NCI-H1092 (cell line): ENCODE results near the gene TACC2.
"Not testable (repeated sequence)": the region's sequence is repeated elsewhere in the genome, so short reads cannot be mapped to it uniquely, and the experiment has no call there.

Source experiments
- DNase-seq: peaks from one replicate; lab custom pipeline; 2025; lab: John Stamatoyannopoulos, UW

TACC2 gene

DNA sequence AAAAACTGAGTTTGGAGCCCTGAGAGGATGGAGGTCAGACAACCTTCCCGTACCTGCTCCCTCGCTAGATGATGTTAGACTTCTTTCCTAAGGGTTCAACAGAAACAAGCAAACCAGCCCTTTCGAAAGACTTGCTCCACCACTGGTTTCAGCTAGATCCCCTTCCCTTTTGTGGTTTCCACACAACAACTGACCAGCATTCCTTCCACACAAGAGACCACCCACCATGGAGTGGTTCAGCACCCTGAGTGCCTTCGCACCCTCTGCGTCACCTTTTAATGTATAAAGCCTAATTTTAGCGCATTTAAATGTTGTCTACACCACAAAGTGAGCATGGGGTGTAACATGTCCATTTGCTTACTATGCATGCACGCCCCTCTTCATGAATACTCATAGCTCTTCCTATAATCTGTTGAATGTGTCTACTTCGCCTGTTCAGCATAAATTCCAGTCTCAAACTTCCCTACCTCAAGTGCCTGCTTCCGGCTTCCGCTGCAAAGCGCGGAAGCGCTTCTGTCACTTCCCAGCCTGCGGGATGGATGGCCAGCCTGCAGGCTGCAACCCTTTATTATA, 69.0 kb downstream of the TACC2 start:
- no peak for DNase-seq

DNA sequence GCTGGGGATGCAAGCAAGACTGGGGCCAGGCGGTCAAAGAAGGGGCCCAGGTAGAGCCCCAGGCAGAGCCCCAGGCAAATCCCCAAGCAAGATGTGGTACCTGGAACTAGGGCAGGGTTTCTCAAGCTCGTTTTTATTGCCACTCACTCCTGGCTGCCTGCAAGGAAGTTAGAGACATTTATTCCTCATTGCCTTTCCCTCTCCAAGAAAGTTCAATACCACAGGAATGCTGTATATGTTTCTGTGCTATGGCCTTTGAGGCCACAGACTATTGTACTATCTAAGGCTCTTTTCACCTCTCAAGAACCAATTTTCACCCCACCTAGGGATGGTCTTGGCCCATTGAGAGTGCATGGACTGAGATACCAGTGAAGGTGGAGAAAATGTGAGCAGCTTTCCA, 71.3 kb downstream of the TACC2 start:
- DNase-seq: no peak

DNA sequence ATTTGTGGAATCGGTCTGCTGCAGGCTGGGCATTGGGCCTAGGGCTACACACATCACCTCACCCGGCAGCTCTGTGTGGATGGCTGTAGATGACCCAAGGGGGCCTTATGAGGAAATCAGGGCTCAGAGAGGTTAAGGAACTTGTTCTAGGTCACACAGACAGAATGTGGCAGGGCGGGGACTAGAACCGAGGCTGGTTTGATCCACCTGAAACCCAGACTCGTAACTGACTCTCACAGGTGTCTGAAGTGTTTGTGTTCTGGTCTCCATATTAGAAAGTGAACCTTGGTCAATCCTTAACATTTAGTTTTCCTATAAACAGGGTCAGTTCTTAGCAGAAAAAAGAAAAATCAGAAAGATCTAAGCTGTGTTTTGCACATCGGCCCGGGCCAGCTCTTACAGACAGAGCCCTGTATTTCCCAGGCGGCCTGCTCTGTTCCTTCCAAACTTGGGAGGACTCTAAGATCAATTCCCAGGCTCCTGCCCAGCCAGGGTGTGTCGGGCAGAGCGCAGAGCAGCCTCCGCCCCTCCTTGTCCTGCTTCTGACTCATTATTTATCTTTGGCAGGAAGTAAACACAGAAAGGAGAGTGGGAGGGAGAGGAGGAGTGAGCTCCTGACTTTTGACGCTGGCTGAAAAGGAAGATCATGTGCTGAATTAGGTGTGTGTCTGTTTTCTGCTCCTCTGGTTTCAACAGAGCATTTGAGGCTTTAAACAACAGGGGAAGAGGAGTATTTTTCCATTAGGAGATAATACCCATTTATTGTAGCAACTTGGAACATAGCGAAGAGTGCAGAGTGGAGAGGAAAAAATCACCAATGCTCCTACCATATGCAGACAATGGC, 74.1 kb downstream of the TACC2 start:
- DNase-seq: no peak

DNA sequence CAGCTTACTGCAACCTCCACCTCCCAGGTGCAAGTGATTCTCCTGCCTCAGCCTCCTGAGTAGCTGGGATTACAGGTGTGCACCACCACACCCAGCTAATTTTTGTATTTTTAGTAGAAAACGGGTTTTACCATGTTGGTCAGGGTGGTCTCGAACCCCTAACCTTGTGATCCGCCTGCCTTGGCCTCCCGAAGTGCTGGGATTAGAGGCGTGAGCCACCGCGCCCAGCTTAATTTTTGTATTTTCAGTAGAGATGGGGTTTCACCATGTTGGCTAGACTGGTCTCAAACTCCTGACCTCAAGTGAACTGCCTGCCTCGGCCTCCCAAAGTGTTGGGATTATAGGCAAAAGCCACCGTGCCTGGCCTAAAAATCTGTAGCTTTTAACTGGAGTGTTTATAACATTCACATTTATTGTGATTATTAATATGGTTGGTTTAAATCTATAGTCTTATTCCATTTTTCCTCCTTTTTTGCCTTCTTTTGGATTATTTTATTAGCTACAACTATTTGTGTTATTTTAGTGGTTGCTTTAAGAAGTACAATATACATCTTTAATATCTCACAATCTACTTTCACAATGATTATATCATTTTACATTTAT, 77.5 kb downstream of the TACC2 start:
- DNase-seq: not testable (repeated sequence)

DNA sequence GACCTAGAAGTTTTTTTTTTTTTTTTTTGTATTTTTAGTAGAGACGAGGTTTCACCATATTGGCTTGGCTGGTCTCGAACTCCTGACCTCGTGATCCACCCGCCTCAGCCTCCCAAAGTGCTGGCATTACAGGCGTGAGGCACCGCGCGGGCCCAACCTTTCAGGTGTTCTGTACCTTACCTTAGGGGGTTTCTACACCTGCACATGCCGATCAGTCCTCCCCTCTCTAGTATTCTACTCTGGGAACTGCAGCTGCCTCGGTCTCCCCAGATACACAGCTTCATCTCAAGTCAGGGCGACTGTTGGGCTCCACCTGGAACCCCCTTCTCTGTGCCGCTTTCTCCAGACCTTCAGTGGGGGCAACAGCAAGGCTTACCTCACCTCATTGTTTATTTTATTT, 79.9 kb downstream of the TACC2 start:
- DNase-seq: no peak

DNA sequence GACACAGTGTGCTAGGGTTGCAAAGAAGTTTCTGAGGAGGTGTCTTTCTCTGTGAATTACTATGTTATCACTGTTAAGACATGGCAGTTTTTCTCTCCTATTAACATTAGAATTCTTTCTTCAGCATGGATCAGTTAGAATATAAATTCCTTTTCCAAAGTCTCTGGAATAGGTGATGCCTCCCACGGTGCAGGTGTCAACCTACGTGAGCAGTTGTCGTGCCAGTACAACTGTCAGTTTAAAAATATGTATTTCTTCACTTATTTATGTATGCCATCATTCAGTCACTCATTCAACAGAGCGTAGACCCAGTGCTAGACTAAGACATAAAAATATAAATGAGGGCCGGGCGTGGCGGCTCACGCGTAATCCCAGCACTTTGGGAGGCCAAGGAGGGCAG, 83.5 kb downstream of the TACC2 start:
- DNase-seq: no peak

DNA sequence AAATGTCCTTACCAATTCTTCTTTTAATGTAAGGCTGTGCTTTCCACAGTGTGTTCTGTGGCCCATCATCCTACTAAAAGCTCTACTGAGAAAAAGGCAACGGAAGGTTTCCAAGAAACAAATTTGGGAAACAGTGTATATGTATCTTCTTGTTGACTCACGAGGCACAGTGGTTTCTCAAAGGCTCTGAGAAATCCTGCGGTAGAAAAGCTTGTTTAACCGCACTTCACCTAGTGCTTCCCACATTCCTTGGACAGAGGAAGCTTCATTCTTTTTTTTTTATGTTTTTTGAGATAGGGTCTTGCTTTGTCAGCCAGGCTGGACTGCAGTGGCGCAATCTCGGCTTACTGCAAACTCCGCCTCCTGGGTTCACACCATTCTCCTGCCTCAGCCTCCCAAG, 84.5 kb downstream of the TACC2 start:
- DNase-seq: no peak

DNA sequence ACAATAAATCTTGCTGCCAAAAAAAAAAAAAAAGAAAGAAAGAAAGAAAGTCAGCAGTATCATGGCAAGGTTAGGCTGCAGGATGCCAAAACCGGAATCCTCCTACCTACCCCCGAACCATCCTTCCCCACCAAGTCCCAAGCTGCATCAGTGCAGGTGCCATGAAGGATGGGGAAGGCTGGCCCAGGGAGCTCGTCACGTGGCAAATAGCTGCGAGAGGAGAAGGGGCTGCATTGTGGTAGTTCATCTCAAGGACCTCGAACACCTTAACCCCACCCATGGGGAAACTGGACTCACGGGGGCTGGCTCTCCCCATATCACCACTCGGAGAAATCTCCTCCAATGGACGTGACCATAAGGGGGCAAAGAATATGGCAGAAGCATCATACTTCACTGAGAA, 86.2 kb downstream of the TACC2 start:
- no peak for DNase-seq

DNA sequence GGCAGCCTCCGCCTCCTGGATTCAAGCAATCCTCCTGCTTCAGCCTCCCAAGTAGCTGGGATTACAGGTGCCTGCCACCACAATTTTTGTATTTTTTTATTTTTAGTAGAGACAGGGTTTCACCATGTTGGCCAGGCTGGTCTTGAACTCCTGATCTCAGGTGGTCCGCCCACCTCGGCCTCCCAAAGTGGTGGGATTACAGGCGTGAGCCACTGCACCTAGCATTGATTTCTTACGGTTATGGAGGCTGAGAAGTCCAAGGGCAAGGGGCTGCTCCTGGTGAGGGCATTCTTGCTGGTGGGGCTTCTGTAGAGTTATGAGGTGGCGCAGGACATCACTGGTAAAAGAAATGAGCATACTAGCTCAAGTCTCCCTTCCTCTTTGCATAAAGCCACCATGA, 86.9 kb downstream of the TACC2 start:
- not testable (repeated sequence) for DNase-seq

DNA sequence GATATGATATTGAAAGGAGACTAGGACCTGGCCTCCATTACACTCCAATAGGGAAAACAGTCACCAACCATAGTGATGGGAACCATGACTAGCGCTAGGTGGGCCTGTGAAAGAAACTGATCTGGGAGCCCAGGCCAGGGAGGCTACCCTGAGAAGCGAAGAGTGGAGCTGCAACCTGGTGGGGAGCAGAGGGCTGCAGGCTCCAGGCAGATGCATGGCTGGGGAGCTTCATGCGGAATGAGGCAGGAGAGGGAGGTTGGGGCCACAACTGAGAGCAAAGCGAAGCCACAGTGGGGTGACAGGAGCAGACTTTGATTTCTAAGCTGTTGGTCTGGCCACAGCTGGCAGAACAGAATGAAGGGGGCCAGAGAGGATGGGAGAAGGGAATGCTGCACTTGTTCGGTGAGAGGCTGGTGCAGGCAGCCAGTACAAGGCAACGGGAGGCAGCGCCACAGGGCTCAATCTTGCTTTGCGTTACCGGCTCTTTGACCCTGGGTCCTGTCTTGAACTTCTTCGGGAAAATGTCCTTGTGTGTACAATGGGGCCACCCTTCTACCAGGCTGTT, 88.4 kb downstream of the TACC2 start:
- no peak for DNase-seq

DNA sequence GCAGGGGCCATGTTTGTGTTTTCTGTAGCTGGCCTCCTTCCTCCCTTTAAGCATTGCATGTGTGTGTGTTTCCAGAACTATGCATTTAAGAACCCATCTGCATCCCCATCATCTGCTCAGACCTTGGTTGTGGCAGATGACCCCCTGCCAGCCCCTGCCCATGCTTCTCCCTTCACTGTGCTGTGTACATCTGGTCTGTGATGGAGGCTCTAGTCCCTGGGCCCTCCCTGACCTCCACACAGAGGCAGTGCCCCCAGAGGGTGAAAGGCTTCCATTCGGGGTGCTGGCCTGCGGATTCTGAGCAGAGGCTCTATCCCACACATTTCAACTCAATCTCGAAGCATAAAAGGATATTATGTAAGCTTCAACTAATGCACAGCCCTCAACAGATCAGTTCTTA, 89.4 kb downstream of the TACC2 start:
- no peak for DNase-seq

DNA sequence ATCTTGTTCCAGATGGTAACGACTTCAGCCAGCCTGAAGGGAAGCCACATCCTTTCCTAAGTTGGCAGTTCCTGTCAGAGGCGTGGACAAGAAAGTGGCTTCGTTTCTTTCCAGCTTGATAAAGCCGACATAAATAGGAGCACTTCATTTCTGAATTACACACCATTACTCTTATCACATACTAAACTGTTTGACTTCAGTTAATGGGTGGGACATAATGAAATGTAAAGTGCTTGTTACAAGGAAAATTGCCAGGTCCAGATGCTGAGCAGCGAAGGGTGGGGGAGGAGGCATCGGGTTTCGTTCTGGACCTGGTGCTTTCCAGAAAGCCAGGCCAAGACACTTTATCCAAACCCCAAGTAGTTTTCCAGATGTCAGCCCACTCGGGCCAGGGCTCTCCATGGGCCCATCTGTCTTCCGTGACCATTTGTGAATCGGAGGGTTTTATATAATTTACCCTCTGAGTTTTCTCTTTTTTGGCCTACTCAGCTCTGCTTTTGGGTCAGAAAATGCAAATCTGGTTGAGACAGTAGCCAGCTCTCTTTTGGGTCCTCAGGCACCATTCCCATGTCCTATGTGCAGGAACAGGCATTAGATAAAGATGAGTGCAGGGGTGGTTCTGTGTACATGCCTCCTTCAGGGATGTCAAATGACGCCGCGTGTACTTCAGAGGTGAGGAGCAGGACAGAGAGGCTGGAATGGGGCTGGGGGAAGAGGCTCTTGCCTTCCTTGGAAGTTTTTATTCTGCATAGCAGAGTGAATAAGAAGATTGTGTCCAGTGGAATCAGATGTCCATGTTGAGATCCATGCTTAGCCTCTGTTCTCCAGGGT, 90.2 kb downstream of the TACC2 start:
- peak; percentile 10 for DNase-seq

DNA sequence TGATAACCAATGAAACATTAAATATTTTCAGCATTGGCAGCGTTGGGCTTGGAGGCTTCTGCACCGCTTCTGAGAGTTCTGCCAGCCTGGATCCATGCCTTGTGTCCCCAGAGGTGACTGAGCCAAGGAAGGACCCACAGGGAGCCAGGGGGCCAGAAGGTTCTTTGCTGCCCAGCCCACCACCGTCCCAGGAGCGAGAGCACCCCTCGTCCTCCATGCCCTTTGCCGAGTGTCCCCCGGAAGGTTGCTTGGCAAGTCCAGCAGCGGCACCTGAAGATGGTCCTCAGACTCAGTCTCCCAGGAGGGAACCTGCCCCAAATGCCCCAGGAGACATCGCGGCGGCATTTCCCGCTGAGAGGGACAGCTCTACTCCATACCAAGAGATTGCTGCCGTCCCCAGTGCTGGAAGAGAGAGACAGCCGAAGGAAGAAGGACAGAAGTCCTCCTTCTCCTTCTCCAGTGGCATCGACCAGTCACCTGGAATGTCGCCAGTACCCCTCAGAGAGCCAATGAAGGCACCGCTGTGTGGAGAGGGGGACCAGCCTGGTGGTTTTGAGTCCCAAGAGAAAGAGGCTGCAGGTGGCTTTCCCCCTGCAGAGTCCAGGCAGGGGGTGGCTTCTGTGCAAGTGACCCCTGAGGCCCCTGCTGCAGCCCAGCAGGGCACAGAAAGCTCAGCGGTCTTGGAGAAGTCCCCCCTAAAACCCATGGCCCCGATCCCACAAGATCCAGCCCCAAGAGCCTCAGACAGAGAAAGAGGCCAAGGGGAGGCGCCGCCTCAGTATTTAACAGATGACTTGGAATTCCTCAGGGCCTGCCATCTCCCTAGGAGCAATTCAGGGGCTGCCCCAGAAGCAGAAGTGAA, 93.9 kb downstream of the TACC2 start:
- no peak for DNase-seq

DNA sequence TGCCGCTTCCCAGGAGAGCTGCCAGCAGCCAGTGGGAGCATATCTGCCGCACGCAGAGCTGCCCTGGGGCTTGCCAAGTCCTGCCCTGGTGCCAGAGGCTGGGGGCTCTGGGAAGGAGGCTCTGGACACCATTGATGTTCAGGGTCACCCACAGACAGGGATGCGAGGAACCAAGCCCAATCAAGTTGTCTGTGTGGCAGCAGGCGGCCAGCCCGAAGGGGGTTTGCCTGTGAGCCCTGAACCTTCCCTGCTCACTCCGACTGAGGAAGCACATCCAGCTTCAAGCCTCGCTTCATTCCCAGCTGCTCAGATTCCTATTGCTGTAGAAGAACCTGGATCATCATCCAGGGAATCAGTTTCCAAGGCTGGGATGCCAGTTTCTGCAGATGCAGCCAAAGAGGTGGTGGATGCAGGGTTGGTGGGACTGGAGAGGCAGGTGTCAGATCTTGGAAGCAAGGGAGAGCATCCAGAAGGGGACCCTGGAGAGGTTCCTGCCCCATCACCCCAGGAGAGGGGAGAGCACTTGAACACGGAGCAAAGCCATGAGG, 94.6 kb downstream of the TACC2 start:
- no peak for DNase-seq

DNA sequence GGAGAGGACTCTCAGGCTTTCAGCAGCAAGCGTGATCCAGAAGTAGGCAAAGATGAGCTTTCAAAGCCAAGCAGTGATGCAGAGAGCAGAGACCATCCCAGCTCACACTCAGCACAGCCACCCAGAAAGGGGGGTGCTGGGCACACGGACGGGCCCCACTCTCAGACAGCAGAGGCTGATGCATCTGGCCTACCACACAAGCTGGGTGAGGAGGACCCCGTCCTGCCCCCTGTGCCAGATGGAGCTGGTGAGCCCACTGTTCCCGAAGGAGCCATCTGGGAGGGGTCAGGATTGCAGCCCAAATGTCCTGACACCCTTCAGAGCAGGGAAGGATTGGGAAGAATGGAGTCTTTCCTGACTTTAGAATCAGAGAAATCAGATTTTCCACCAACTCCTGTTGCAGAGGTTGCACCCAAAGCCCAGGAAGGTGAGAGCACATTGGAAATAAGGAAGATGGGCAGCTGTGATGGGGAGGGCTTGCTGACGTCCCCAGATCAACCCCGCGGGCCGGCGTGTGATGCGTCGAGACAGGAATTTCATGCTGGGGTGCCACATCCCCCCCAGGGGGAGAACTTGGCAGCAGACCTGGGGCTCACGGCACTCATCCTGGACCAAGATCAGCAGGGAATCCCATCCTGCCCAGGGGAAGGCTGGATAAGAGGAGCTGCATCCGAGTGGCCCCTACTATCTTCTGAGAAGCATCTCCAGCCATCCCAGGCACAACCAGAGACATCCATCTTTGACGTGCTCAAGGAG, 95.5 kb downstream of the TACC2 start:
- DNase-seq: no peak

DNA sequence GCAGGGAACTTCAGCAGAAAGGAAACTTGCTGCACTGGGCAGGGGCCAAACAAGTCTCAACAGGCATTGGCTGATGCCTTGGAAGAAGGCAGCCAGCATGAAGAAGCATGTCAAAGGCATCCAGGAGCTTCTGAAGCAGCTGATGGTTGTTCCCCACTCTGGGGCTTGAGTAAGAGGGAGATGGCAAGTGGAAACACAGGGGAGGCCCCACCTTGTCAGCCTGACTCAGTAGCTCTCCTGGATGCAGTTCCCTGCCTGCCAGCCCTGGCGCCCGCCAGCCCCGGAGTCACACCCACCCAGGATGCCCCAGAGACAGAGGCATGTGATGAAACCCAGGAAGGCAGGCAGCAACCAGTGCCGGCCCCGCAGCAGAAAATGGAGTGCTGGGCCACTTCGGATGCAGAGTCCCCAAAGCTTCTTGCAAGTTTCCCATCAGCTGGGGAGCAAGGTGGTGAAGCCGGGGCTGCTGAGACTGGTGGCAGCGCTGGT, 96.5 kb downstream of the TACC2 start:
- no peak for DNase-seq

DNA sequence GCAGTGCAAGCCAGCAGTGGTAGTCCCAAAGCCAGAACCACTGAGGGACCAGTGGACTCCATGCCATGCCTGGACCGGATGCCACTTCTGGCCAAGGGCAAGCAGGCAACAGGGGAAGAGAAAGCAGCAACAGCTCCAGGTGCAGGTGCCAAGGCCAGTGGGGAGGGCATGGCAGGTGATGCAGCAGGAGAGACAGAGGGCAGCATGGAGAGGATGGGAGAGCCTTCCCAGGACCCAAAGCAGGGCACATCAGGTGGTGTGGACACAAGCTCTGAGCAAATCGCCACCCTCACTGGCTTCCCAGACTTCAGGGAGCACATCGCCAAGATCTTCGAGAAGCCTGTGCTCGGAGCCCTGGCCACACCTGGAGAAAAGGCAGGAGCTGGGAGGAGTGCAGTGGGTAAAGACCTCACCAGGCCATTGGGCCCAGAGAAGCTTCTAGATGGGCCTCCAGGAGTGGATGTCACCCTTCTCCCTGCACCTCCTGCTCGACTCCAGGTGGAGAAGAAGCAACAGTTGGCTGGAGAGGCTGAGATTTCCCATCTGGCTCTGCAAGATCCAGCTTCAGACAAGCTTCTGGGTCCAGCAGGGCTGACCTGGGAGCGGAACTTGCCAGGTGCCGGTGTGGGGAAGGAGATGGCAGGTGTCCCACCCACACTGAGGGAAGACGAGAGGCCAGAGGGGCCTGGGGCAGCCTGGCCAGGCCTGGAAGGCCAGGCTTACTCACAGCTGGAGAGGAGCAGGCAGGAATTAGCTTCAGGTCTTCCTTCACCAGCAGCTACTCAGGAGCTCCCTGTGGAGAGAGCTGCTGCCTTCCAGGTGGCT, 97.7 kb downstream of the TACC2 start:
- DNase-seq: no peak

DNA sequence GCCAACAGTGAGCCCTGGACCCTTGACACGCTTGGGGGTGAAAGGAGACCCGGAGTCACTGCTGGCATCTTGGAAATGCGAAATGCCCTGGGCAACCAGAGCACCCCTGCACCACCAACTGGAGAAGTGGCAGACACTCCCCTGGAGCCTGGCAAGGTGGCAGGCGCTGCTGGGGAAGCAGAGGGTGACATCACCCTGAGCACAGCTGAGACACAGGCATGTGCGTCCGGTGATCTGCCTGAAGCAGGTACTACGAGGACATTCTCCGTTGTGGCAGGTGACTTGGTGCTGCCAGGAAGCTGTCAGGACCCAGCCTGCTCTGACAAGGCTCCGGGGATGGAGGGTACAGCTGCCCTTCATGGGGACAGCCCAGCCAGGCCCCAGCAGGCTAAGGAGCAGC, 98.5 kb downstream of the TACC2 start:
- DNase-seq: no peak
